ENCODE results near the gene CMIP.

GRCh38 chr16:81676883-81677737 lies 232.5 kb downstream of the CMIP start:
- no peak for TF ChIP-seq ZNF281 (CRISPR knock-in tag; IDR thresholded peaks at IDR 0.05)
- no peak for TF ChIP-seq CTCF (IDR thresholded peaks at IDR 0.05)
- no peak for TF ChIP-seq FOXJ3 (CRISPR knock-in tag; IDR thresholded peaks at IDR 0.05; ENCODE audit: borderline replicate concordance)
- no peak for TF ChIP-seq CREM (CRISPR knock-in tag; IDR thresholded peaks at IDR 0.05)
- TF ChIP-seq HMGA2 (CRISPR knock-in tag; IDR thresholded peaks at IDR 0.05): no peak
- no peak for TF ChIP-seq ZNF121 (CRISPR knock-in tag; IDR thresholded peaks at IDR 0.05)
- TF ChIP-seq ELF4 (CRISPR knock-in tag; IDR thresholded peaks at IDR 0.05; ENCODE audit: low read depth): no peak

All from WTC11 (cell line).